CD4-positive, alpha-beta T cell treated with Interleukin-10 for 1 hour (primary cell): ENCODE results near the gene PPM1B.
"Not testable (repeated sequence)": the region's sequence is repeated elsewhere in the genome, so short reads cannot be mapped to it uniquely, and the experiment has no call there.

Experiments
- DNase-seq: peaks from one replicate; pipeline ENCODE4 v3.0.0-alpha.2; 2020

The PPM1B gene

GRCh38 chr2:44257802-44258201 is 89.1 kb downstream of the PPM1B start:
- DNase-seq: not testable (repeated sequence)

DNA sequence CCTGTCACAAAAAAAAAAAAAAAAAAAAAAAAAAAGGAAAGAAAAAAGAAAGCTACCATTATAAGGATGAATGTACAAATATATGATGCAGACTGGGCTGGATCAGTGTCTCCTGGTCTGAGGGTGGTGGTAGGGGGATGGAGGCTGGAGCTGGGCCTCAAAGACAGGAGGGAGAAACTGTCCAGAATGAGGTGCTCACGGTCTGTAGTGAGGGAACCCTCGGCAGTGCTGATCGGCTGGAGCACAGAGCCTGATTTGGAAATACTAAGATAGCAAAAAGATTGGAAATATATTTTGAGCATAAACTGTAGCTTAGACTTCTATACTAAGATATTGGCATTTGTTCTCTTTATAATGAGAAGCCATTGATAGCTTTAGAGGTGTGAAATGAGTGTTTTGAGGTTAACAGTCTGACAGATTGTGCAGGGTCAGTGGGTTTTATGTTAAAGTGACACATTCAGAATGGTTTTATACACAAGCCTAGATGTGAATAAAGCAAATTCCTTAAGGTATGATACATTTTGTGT is 98.7 kb downstream of the PPM1B start:
- no peak for DNase-seq

GRCh38 chr2:44267796-44268648 is 99.3 kb downstream of the PPM1B start:
- DNase-seq: no peak

DNA sequence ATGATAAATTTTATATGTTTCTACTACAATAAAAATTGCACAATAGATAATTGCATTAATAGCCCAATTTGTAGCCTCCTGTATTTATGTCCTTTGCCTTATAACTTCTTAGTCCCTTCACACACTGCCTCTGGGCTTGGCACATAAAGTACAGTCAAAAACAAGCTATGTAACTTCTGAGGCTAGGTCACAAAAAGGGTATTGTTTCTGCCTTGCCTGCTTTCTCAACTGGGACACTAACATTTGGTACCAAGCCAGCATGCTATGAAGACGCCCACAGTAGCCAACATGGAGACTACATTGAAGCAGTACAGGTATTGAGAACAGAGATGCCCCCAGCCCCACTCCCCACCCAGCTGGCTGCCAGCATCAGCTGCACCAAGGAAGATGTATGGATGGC is 101.2 kb downstream of the PPM1B start:
- no peak for DNase-seq

DNA sequence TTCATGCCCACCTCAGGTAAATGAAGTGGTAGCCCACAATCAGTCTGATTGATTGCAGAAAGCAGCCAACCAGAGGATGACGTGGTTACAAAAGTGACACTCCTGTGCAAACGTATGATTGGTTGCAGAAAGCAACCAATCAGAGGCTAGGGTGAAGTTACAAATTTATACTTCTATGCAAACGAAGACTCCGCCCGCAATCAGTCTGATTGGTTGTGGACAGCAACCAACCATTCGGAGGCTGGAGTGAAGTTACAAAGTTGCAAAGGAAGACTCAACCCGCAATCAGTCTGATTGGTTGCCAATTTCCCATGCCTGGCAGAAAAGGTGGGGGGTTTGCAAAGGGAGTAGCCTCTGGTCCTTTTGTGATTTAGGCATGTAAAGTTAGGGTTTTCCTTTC is 102.6 kb downstream of the PPM1B start:
- no peak for DNase-seq

- DNase-seq: no peak
Observed at GRCh38 chr2:44273076-44273475, 104.4 kb downstream of the PPM1B start.

- no peak for DNase-seq
Observed at GRCh38 chr2:44273596-44273995, 104.9 kb downstream of the PPM1B start.

DNA sequence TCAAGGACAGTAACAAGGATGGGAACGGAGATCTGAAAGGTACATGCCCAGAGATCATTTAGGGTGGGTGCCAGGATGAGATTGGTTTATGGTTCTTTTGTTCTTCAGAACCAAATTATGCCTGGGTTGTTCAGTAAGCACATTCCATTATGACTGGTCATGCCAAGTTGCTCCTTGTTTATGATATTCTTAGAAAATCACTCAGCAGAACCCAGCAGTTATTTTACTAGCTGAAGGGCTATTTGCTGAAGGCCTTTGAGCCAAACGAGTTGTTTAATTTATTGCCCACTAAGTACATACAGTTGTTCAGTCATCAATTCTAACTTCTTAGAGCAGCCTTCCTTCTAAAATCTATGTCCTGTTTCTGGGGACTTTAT is 107.2 kb downstream of the PPM1B start:
- DNase-seq: no peak

DNA sequence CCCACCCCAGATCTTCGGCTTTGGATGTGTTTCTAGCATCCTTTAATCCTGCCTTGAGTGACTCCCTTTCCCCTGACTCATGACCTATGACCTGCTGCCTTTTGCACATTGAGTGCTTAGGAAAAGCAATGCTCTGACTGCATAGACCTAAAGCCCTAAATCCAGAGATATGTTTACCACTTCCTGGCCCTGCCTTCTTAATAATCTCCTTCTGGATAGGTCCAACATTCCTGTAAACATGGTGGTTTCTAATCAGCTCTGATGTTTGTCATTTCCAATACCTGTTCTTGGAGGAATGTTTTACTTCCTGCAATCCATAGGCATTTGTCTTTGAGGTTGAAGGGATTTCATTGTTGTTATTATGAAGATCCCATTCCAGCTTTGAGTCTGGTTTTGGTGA is 108.9 kb downstream of the PPM1B start:
- no peak for DNase-seq

GRCh38 chr2:44280869-44281268 is 112.2 kb downstream of the PPM1B start:
- no peak for DNase-seq
